IMR-90 (cell line): ENCODE results near the gene ITK. TPM values are rescaled to one million over a fixed set of nuclear protein-coding genes. Genes with fewer than 3 reads are reported as not detected.

ENCODE experiments used
- ATAC-seq: fragments of 200-7000 bp; cut with Tn5 transposase; 2 replicates; pipeline ENCODE4 v1.9.1; 2020; ENCODE audit warnings: low read depth, mild to moderate bottlenecking, moderate library complexity
- BruUV-seq: library from RNA; stranded (reverse); fragments of 400-500 nt; replicated peaks from 2 replicates; lab custom pipeline; 2021; lab: Mats Ljungman, UMichigan
- CTCF ChIA-PET: fragments of 300-600 bp; formaldehyde crosslinking; extraction: SDS; loops from one replicate; lab custom pipeline; 2021; ENCODE audit warnings: antibody characterized with exemption; lab: Yijun Ruan, JAX
- POLR2A ChIA-PET: fragments of 300-600 bp; sonication (Branson Sonifier 250); formaldehyde crosslinking; loops from one replicate; lab custom pipeline; 2022; ENCODE audit warnings: antibody characterized with exemption; ENCODE audit not compliant: unreplicated experiment; lab: Charles Lee
- DNase-seq: peaks from one replicate; pipeline ENCODE4 v3.0.0; 2013
- H2AFZ ChIP-seq: replicated peaks from 2 replicates; pipeline ENCODE3; 2013; ENCODE audit warnings: low read length, mild to moderate bottlenecking; ENCODE audit not compliant: poor library complexity
- H2AK5ac ChIP-seq: 2 replicates; pipeline ENCODE4 v1.6.1; 2013; ENCODE audit warnings: low read depth, low read length, inconsistent platforms
- H2AK9ac ChIP-seq: replicated peaks from 2 replicates; pipeline ENCODE3; 2013; ENCODE audit warnings: mild to moderate bottlenecking, low read depth, low read length, moderate library complexity; ENCODE audit not compliant: poor library complexity
- H2BK120ac ChIP-seq: 2 replicates; pipeline ENCODE4 v1.6.1; 2013; ENCODE audit warnings: low read depth, low read length, inconsistent platforms
- H2BK15ac ChIP-seq: 3 replicates; pipeline ENCODE4 v1.6.1; 2013; ENCODE audit warnings: low read depth, low read length, inconsistent platforms
- H2BK20ac ChIP-seq: 2 replicates; pipeline ENCODE4 v1.6.1; 2013; ENCODE audit warnings: low read depth, mild to moderate bottlenecking, inconsistent platforms, low read length, moderate library complexity
- H2BK5ac ChIP-seq: 2 replicates; pipeline ENCODE4 v1.6.1; 2013; ENCODE audit warnings: mild to moderate bottlenecking, low read depth, low read length, inconsistent platforms; ENCODE audit not compliant: poor library complexity, severe bottlenecking
- H3K14ac ChIP-seq: replicated peaks from 2 replicates; pipeline ENCODE4 v1.6.1; 2013; ENCODE audit warnings: low read depth, low read length, inconsistent platforms
- H3K18ac ChIP-seq: 2 replicates; pipeline ENCODE4 v1.6.1; 2013; ENCODE audit warnings: low read depth, low read length, control low read depth
- H3K23ac ChIP-seq: 2 replicates; pipeline ENCODE4 v1.6.1; 2013; ENCODE audit warnings: low read depth, low read length, inconsistent platforms
- H3K27ac ChIP-seq: 2 replicates; pipeline ENCODE4 v1.5.1; 2013; ENCODE audit warnings: mild to moderate bottlenecking, control low read depth, low read length; ENCODE audit not compliant: insufficient read depth
- H3K27me3 ChIP-seq: 2 replicates; pipeline ENCODE4 v1.6.1; 2013; ENCODE audit warnings: low read length; ENCODE audit not compliant: control insufficient read depth, insufficient read depth
- H3K36me3 ChIP-seq: 2 replicates; pipeline ENCODE4 v1.6.1; 2013; ENCODE audit warnings: low read length, mixed read lengths; ENCODE audit not compliant: control insufficient read depth, insufficient read depth
- H3K4ac ChIP-seq: 2 replicates; pipeline ENCODE4 v1.6.1; 2013; ENCODE audit warnings: low read depth, low read length, inconsistent platforms
- H3K4me1 ChIP-seq: 2 replicates; pipeline ENCODE4 v1.6.1; 2013; ENCODE audit warnings: low read length, mixed read lengths; ENCODE audit not compliant: control insufficient read depth, insufficient read depth
- H3K4me2 ChIP-seq: 2 replicates; pipeline ENCODE4 v1.6.1; 2013; ENCODE audit warnings: low read depth, mild to moderate bottlenecking, control low read depth, low read length, moderate library complexity
- H3K4me3 ChIP-seq: 2 replicates; pipeline ENCODE4 v1.5.1; 2013; ENCODE audit warnings: low read depth, mild to moderate bottlenecking, control low read depth, low read length, moderate library complexity; ENCODE audit not compliant: insufficient read depth
- H3K56ac ChIP-seq: 2 replicates; pipeline ENCODE4 v1.6.1; 2013; ENCODE audit warnings: low read length, inconsistent platforms; ENCODE audit not compliant: insufficient read depth; ENCODE audit errors: extremely low read depth
- H3K79me1 ChIP-seq, 2 experiments: 2 replicates each; pipeline ENCODE4 v1.6.1; 2013; ENCODE audit warnings: low read length in 2 of 2, inconsistent platforms in 1 of 2, low read depth in 1 of 2
- H3K9ac ChIP-seq: 2 replicates; pipeline ENCODE4 v1.6.1; 2013; ENCODE audit warnings: low read depth, low read length, control low read depth
- H3K9me1 ChIP-seq: 2 replicates; pipeline ENCODE4 v1.6.1; 2013; ENCODE audit warnings: low read length, inconsistent platforms; ENCODE audit not compliant: insufficient read depth
- H3K9me3 ChIP-seq: 2 replicates; pipeline ENCODE4 v1.6.1; 2013; ENCODE audit warnings: low read length; ENCODE audit not compliant: control insufficient read depth, insufficient read depth
- H4K20me1 ChIP-seq: 2 replicates; pipeline ENCODE4 v1.6.1; 2013; ENCODE audit warnings: low read length, inconsistent platforms; ENCODE audit not compliant: insufficient read depth
- H4K5ac ChIP-seq: 2 replicates; pipeline ENCODE4 v1.6.1; 2013; ENCODE audit warnings: mild to moderate bottlenecking, low read depth, low read length, control low read depth
- H4K8ac ChIP-seq, 2 experiments: 2 replicates each; pipeline ENCODE4 v1.6.1; 2013; ENCODE audit warnings: low read depth in 2 of 2, low read length in 2 of 2, control low read depth in 1 of 2, inconsistent platforms in 1 of 2
- H4K91ac ChIP-seq: 2 replicates; pipeline ENCODE4 v1.6.1; 2013; ENCODE audit warnings: low read depth, low read length, inconsistent platforms; ENCODE audit not compliant: insufficient read depth
- CEBPB ChIP-seq: IDR thresholded peaks from 2 replicates; pipeline ENCODE4 v1.6.1; 2012; ENCODE audit warnings: low read depth, low read length, improper control_type of control experiment
- MAFK ChIP-seq: IDR thresholded peaks from 2 replicates; pipeline ENCODE4 v1.6.1; 2012; ENCODE audit warnings: low read depth, low read length, improper control_type of control experiment
- MXI1 ChIP-seq: IDR thresholded peaks from 2 replicates; pipeline ENCODE4 v1.6.1; 2012; ENCODE audit warnings: low read depth, mild to moderate bottlenecking, low read length, moderate library complexity, borderline replicate concordance
- RCOR1 ChIP-seq: IDR thresholded peaks from 2 replicates; pipeline ENCODE4 v1.6.1; 2012; ENCODE audit warnings: mild to moderate bottlenecking, low read length, improper control_type of control experiment; ENCODE audit not compliant: insufficient replicate concordance
- SMC3 ChIP-seq: fragments of 150-350 bp; IDR thresholded peaks from 2 replicates; pipeline ENCODE4 v1.6.1; 2016; ENCODE audit warnings: low read depth, mild to moderate bottlenecking, antibody characterized with exemption, low read length, moderate library complexity
- USF2 ChIP-seq: fragments of 150-350 bp; IDR thresholded peaks from 2 replicates; pipeline ENCODE4 v1.6.1; 2017; ENCODE audit warnings: mild to moderate bottlenecking, antibody characterized with exemption, low read length, low read depth
- WGBS, 2 experiments: methylation state at CpG; one replicate each; pipeline versions ENCODE4 v1.1.5 to v1.1.7; 2013; ENCODE audit warnings: missing lambda C conversion rate in 2 of 2; ENCODE audit not compliant: insufficient read length in 1 of 2; ENCODE audit errors: extremely low coverage in 2 of 2; 5-methylcytosine and 5-hydroxymethylcytosine counted together
- dilution Hi-C: fragments of 300-500 bp; cut with HindIII; formaldehyde crosslinking; loops from one replicate; pipeline ENCODE4 v1.14.3; 2018; ENCODE audit warnings: low sequenced_read_pairs; ENCODE audit not compliant: unreplicated experiment
- in situ Hi-C: fragments of 300-500 bp; cut with MboI; formaldehyde crosslinking; loops from 3 replicates; pipeline ENCODE4 v1.14.3; 2019; ENCODE audit warnings: low sequenced_read_pairs, inconsistent platforms, mixed read lengths
- intact Hi-C: fragments of 100-400 bp; cut with micrococcal nuclease; formaldehyde crosslinking; loops from 2 replicates; pipeline ENCODE4 v1.10.0; 2022
- polyA plus RNA-seq, 3 experiments: library from polyadenylated mRNA; depleted of rRNA; stranded (reverse); fragments of >200 nt; gene quantifications; 2 replicates each; pipeline ENCODE4 v1.2.3, GENCODE V29; 2012; ENCODE audit warnings: low replicate concordance in 1 of 3
- total RNA-seq: library from RNA; depleted of rRNA; stranded (reverse); fragments of >200 nt; gene quantifications from 2 replicates; pipeline ENCODE4 v1.2.3, GENCODE V29; 2012
- TF ChIP-seq, protein P1 (sequence below): conservative IDR thresholded peaks from 2 replicates; pipeline ENCODE4 v1.5.1; 2012; ENCODE audit warnings: mild to moderate bottlenecking, low read depth, low read length, improper control_type of control experiment

Gene ITK
- total and polyA plus RNA-seq, 2 of the 4 experiments (the other 2 are of a cell fraction): not detected

GRCh38 chr5:157303667-157304327 is 123.2 kb downstream of the ITK start:
- in situ Hi-C loops: no loop called here
- H3K9ac ChIP-seq: no peak overlapping the region
- H3K4me3 ChIP-seq: no peak overlapping the region
- no peak overlapping the region for H3K23ac ChIP-seq
- TF ChIP-seq CEBPB: no peak
- TF ChIP-seq MAFK: no peak
- no peak for TF ChIP-seq USF2
- TF ChIP-seq, protein P1, sequence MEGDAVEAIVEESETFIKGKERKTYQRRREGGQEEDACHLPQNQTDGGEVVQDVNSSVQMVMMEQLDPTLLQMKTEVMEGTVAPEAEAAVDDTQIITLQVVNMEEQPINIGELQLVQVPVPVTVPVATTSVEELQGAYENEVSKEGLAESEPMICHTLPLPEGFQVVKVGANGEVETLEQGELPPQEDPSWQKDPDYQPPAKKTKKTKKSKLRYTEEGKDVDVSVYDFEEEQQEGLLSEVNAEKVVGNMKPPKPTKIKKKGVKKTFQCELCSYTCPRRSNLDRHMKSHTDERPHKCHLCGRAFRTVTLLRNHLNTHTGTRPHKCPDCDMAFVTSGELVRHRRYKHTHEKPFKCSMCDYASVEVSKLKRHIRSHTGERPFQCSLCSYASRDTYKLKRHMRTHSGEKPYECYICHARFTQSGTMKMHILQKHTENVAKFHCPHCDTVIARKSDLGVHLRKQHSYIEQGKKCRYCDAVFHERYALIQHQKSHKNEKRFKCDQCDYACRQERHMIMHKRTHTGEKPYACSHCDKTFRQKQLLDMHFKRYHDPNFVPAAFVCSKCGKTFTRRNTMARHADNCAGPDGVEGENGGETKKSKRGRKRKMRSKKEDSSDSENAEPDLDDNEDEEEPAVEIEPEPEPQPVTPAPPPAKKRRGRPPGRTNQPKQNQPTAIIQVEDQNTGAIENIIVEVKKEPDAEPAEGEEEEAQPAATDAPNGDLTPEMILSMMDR: peak; percentile 8; the same call in 1 of the 2 replicates
- TF ChIP-seq MXI1: no peak
- no peak for TF ChIP-seq SMC3
- no peak for TF ChIP-seq RCOR1
- no peak overlapping the region for H4K5ac ChIP-seq
- no peaks in the 10 kb centered on the region for H3K9me1 ChIP-seq
- no peak overlapping the region for H3K56ac ChIP-seq
- intact Hi-C loops: no loop called here
- no peaks in the 10 kb centered on the region for H3K36me3 ChIP-seq
- WGBS, 2 experiments: 40% methylated on average over 3 of the region's 8 CpGs; no CpG with 5 or more reads in 1 of the 2 experiments
- H3K9me3 ChIP-seq: no peaks in the 10 kb centered on the region
- H2BK20ac ChIP-seq: no peak overlapping the region
- ChIA-PET POLR2A (interaction anchor here (0.5 kb wide), 1 partner anchor 130 kb away, joined by 9 read pairs; no protein-coding TSS in a partner anchor), CTCF (no interaction called here)
- no peak overlapping the region for H3K14ac ChIP-seq
- no peaks in the 10 kb centered on the region for H3K79me1 ChIP-seq
- no peak overlapping the region for H3K27ac ChIP-seq
- BruUV-seq: no TSS peak
- DNase-seq (no peak), ATAC-seq (no peak)
- dilution Hi-C loops: no loop called here
- no peak overlapping the region for H2BK15ac ChIP-seq
- no peak overlapping the region for H3K4me2 ChIP-seq
- H3K18ac ChIP-seq: no peak overlapping the region
- no peaks in the 10 kb centered on the region for H4K20me1 ChIP-seq
- H2BK120ac ChIP-seq: no peak overlapping the region
- H2BK5ac ChIP-seq: no peak overlapping the region
- H2AK9ac ChIP-seq: no peak overlapping the region
- H3K4ac ChIP-seq: no peak overlapping the region
- no peak overlapping the region for H4K8ac ChIP-seq
- H3K4me1 ChIP-seq: no peaks in the 10 kb centered on the region
- no peaks in the 10 kb centered on the region; the same call in 1 of the 2 replicates for H3K27me3 ChIP-seq
- no peak overlapping the region for H2AFZ ChIP-seq
- no peak overlapping the region for H2AK5ac ChIP-seq
- no peak overlapping the region for H4K91ac ChIP-seq
